GM19395 (cell line): ENCODE measurements around the gene ITGAX.
"Not testable (repeated sequence)": the region's sequence is repeated elsewhere in the genome, so short reads cannot be mapped to it uniquely, and the experiment has no call there.

Experiments
- ATAC-seq: cut with Tn5 transposase; IDR thresholded peaks from one replicate; pipeline ENCODE4 v1.9.1; 2021; ENCODE audit warnings: mild to moderate bottlenecking, moderate library complexity; ENCODE audit not compliant: unreplicated experiment

ITGAX gene

DNA sequence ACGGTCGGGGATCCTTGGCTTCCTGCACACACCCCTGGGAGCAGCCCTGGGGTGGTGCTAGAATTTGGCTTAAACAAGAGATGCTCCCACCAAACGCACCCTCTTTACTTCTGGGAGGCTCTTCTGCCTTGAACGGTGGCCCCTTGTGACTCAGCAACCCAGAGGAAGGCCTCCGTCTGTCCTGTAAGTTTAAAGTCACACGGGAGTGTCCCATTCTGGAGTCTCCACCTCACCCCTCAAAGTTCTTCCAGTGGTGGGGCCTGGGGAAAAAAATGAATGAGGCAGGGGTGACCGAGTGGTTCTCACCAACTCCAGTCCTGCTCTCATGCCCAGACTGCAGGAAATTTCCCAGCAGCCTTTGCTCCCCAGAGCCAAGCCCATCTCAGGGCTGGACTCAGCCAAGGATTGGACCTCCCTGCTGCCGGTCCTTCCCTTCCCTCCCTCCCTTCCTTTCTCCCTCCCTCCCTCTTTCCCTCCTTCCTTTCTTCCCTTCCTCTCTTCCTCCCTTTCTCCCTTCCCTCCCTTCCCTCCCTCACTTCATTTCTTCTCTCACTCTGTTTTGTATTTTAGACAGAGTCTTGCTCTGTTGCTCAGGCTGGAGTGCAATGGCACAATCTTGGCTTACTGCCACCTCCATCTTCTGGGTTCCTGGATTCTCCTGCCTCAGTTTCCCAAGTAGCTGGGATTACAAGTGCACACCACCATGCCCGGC, 49.5 kb downstream of the ITGAX start:
- ATAC-seq, result no peak

DNA sequence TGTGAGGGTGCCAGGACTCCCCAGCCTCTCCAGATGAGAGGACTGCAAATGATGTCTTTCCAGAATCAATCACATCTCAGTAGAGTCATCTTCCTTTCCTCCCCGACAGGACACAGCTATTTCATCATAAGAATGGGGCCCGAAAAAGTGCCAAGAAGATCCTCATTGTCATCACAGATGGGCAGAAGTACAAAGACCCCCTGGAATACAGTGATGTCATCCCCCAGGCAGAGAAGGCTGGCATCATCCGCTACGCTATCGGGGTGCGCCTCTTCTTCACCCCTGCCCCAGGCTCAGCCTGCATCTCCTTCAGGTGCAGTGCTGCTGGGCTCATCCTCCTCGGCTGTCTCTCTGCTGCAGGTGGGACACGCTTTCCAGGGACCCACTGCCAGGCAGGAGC, 52.4 kb downstream of the ITGAX start:
- ATAC-seq, result no peak

DNA sequence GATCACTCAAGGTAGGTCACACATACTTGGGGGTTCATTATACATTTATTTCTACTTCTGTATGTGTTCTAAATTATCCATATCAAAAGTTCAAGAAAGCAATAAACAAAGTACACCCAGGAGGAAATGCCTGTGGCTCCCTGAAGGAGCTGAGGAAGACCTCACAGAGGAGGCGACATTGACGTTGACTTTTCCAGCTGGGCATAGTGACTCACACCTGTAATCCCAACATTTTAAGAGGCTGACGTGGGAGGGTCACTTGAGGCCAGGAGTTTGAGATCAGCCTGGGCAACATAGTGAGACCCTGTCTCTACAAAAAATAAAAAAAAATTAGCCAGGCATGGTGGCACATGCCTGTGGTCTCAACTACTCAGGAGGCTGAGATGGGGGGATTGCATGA, 54.5 kb downstream of the ITGAX start:
- no peak for ATAC-seq

DNA sequence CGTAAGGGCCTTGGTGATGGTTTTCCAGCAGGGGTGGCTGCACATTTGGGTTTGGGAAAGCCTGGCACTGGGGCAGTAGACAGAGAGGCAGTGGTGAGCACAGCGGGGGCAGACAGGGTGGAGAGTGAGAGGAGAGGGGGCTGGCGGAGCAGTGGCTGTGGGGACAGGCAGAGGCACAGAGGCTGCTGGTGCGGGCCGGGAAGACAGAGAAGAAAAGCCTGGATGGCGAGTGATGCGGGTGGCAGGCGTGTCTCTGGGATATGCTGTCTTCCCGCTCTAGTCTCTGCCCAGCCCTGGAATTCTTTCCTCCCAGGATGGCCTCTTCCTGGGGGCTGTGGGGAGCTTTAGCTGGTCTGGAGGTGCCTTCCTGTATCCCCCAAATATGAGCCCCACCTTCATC, 55.1 kb downstream of the ITGAX start:
- ATAC-seq, result no peak

DNA sequence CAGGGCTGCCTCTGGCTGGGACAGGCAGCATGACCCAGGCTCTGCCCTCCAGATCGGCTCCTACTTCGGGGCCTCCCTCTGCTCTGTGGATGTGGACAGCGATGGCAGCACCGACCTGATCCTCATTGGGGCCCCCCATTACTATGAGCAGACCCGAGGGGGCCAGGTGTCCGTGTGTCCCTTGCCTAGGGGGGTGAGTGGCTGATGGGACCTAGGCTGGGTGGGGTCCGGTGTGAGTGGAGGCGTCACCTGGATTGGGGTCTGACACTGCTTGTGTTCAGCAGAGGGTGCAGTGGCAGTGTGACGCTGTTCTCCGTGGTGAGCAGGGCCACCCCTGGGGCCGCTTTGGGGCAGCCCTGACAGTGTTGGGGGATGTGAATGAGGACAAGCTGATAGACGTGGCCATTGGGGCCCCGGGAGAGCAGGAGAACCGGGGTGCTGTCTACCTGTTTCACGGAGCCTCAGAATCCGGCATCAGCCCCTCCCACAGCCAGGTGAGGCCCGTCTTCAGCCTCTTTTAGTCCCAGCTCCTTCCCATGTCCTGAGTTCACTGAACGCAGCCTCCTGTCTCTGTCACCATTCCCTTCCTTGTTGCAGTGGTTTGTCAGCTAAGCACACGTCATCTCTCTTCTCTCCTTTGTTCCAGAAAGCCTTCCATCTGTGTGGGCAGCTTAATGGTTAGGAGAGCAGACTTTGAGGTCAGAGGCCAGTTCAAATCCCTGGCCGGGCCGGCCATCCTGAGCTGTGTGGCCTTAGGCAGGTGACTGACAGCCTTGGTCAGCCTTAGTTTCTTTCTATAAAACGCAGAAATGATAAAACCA, 56.3 kb downstream of the ITGAX start:
- ATAC-seq, result no peak

- ATAC-seq, result no peak
Measured at GRCh38 chr16:31412750-31413149, 57.8 kb downstream of the ITGAX start.

DNA sequence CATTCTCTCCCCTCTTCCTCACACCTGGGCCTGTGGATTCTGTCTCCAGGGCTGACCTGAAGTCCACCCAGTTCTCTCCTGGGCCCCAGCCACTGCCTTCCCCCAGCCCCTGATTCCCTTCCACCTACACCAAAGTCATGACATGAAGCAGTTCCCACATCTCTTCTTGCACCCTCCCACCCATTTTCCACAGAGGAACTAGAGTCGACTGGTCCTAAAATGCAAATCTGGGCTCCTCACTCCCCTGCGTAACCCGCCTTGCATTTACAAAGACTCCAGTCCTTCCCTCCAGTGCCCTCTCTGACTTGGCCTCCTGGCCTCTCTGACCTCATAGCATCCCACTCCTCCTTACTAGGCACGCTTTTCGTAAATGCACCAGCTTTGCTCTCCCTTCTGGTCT, 58.4 kb downstream of the ITGAX start:
- no peak for ATAC-seq

- no peak for ATAC-seq
Measured at GRCh38 chr16:31413943-31414342, 59.0 kb downstream of the ITGAX start.

- ATAC-seq, result no peak
Measured at GRCh38 chr16:31414706-31415105, 59.7 kb downstream of the ITGAX start.

DNA sequence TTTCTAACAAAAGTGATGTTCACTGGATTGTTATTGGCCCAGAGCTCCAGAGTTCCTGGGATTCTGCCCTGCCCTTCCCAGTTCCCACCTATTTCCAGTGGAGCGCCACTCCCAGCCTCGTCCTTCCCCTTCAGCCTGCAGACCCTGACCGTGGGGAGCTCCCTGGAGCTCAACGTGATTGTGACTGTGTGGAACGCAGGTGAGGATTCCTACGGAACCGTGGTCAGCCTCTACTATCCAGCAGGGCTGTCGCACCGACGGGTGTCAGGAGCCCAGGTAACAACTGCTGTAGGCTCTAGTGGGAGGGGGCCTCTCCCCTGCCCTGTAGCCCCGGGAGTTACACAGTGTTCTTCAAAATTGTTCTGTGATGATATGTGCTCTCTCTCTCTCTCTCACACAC, 61.4 kb downstream of the ITGAX start:
- ATAC-seq, result no peak

DNA sequence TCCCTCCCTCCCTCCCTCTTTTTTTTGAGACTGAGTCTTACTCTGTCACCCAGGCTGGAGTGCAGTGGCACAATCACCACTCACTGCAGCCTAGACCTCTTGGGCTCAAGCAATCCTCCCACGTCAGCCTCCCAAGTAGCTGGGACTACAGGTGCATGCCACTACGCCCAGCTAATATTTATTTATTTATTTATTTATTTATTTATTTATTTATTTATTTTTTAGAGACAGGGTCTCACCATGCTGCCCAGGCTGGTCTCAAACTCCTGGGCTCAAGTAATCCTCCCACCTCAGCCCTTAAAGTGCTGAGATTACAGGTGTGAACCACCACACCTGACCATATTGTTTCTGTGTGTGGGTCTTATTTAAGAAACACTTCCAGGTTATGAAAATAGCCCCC, 62.1 kb downstream of the ITGAX start:
- ATAC-seq, result not testable (repeated sequence)

- ATAC-seq, result no peak
Measured at GRCh38 chr16:31417916-31418315, 62.9 kb downstream of the ITGAX start.

DNA sequence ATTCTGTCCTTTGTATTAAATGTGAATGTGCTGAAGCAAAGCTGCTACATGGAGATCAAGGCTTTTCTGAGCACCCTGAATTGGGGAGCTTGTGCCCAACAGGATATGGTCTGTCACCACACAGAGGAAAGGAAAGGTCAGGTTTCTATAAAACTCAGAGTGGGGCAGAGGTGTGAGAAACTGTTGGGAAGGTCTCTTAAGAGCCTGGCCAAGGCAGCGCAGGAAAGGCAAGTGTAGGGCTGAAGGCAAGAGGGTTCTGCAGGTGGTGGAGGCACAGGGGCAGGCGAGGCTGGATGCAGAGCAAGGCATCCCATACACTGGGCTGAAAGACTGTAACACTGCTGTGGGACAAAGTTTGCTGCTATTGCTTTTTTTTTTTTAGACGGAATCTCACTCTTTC, 65.1 kb downstream of the ITGAX start:
- no peak for ATAC-seq

GRCh38 chr16:31421587-31421986, 66.6 kb downstream of the ITGAX start:
- no peak for ATAC-seq

- ATAC-seq, result no peak
Measured at GRCh38 chr16:31423241-31423640, 68.3 kb downstream of the ITGAX start.

DNA sequence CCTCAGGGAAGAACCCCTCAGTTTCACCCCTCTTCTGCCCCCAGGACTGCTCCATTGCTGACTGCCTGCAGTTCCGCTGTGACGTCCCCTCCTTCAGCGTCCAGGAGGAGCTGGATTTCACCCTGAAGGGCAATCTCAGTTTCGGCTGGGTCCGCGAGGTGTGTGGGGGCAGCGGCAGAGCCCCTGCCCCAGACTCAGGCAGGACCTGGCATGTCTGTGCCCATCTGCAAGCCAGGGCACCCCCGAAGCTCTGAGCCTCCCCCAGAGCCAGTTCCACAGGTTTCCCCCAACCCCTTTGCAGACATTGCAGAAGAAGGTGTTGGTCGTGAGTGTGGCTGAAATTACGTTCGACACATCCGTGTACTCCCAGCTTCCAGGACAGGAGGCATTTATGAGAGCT, 68.8 kb downstream of the ITGAX start:
- no peak for ATAC-seq

GRCh38 chr16:31427441-31428278, 72.7 kb downstream of the ITGAX start:
- ATAC-seq, result no peak

- ATAC-seq, result no peak
Measured at GRCh38 chr16:31428279-31428597, 73.3 kb downstream of the ITGAX start, which contains the start of gene COX6A2. COX6A2 (minus strand) TSS chr16:31428360; CDS start chr16:31428325, 35 bp downstream.

DNA sequence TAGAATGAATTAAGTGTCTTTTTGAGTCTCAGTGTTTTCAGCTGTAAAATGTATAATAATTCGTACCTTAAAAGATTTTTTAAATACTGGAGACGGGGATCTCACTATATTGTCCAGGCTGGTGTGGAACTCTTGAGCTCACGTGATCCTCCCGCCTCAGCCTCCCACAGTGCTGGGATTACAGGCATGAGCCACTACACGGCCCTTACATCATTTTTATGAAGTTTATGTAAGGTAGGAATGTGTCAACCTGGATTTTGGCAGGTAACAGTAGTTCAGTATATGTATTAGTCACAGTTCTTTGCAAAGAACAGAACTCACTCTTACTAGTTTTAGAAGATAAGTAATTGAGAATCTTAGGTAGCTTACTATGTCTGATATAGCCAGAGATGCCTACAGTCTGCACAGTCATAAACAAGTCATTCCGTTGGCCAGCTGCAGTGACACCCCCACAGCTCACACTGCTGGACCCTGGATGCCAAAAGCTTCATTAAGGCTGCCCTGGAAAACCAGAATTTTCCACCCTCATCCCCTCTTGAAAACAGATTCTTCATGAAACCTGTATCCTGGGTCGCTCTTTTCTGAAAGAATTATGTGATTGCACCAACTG, 73.8 kb downstream of the ITGAX start:
- ATAC-seq, result no peak

GRCh38 chr16:31429314-31429713, 74.3 kb downstream of the ITGAX start:
- no peak for ATAC-seq

GRCh38 chr16:31429796-31430195, 74.8 kb downstream of the ITGAX start:
- ATAC-seq, result no peak
